ENCODE data around the gene OBI1. TPM values are rescaled to one million over a fixed set of nuclear protein-coding genes. Genes with fewer than 3 reads are reported as not detected.

Gene OBI1
- total and polyA plus RNA-seq, 5 donors: 5.6 to 11.0 (median 9.4) TPM

DNA sequence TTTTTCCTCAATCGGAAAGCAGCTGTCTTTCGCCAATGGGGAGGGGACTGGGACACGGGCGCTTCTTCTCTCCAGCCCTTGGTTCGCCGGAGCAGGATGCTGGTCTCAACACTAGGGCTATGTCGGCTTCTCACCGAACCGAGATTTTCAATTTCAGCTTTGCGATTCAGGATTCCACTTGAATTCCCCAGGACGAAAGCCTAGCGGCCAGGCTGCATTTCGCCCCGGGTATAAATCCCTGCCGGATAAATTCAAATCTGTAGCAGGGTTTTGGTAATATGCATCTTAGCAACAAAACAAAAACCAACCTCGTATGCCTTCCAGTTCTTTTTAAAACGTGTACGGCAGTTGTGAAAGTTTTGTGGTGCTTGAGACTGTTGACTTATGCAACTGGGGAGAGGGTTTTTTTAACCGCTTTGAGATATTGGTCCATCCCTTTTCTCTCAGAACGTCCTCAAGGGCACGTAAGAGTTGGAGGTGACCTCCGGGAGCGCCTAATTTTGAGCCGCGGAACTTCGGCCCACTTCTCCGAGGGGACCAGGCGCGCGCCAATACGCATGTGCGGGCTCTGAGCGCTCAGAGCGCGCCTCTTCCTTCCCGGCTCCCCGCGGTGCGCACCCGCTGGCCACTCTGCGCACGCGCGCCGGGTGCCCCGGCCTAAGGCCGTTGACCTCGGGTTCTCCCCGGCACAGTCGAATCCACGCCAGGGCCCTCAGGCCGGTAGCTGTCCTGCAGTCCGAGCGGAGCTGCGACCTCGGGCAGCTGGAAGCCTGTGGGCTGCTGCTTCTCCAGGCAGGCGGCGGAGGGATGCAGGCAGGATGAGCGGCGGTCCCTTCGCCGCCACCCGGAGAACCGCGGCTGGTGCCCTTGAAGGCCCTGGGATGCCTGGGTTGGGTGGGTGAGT is 63.2 kb downstream of the OBI1 start:
- peak; percentile 36 to 39 for ATAC-seq

DNA sequence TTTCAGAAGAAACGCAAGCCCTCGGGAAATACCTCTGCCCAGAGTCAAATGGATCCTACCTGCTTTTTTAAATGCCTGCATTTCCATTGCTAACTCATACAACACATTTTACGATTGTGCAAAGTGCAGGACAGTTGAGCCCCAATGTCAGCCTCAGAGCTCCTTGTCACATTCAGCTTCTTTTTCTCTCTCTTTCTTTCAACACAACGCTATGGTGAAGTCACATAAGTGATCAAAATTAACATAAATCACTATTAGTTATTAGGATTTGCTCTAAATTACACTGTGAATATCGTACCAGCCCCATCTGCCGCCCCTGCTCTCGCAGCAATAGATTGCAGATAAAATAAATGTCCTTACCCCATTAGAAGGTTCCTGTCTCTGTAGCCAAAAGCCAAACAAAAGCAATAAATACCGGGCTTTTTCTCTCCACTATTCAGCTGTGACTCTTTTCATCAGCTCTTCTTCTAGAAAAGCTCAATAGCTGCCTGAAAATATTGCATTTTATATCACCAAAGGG is 64.4 kb downstream of the OBI1 start:
- peaks cover 12% of the 10 kb centered on the region for H3K27me3 ChIP-seq (ENCODE audit: control insufficient read depth, insufficient read depth)
- peaks cover 3% of the 10 kb centered on the region for H3K4me1 ChIP-seq (ENCODE audit: control insufficient read depth, insufficient read depth, low read length)
- no peak overlapping the region for H3K4me3 ChIP-seq (ENCODE audit: low read length)
- 11% methylated on average over 8 of the region's 8 CpGs for WGBS
- no peak overlapping the region for H3K27ac ChIP-seq (ENCODE audit: low read length)
- H3K9me3 ChIP-seq (ENCODE audit: control insufficient read depth, low read length): no peaks in the 10 kb centered on the region
- no peak for DNase-seq
- intact Hi-C loops (cut with DNase I): no loop called here
- ATAC-seq: no peak

More for the DNA sequence above, 63.2 kb downstream of the OBI1 start:
- peaks cover 3% of the 10 kb centered on the region for H3K4me1 ChIP-seq (ENCODE audit: control insufficient read depth, insufficient read depth, low read length)
- 4% methylated on average over 65 of the region's 65 CpGs for whole genome bisulfite sequencing
- peak in 1 of 3 donors; percentile 56 for DNase-seq
- no peaks in the 10 kb centered on the region for H3K9me3 ChIP-seq (ENCODE audit: control insufficient read depth, low read length)
- H3K4me3 ChIP-seq (ENCODE audit: low read length): peak overlapping the region; percentile 34
- H3K27me3 ChIP-seq (ENCODE audit: control insufficient read depth, insufficient read depth): peaks cover 9% of the 10 kb centered on the region
- H3K27ac ChIP-seq (ENCODE audit: low read length): no peak overlapping the region
- intact Hi-C loops (cut with DNase I): no loop called here

DNA sequence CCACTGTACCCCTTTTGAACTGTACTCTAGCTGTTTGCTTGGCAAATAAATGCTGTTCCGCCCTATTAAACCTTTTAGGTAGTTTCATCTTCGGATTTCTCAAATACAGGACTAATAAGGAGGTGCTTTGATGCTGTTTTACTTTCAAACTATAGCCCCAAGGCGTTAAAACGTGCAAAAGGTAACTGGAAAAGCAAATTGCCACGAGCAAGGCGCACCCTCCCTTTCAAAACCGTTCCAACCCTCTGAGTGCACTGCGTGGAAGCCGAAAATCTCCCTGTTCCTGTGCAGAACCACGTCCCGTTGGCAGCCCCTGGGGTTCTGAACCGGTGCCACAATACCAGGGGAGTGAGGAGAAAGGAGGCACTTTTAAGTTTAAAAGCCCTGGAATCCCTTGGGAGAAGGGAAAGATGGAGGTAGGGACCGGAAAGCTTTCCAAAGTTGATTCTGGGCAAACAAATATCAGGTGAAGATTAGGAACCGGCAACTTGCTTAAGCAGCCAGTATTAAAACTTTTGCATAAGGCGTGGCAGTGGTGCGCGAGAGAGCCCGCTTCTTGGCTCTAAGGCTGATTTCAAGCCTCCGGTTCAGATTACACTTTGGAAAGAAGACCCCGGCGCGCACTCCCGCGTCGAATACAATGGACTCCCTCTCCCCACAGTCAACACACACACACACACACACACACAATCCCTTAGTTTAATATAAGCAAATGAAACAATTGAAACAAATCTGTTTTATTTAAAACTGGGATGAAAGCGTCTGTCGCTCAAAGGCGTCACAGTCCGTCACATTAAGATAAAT is 65.1 kb downstream of the OBI1 start:
- ATAC-seq: no peak
- no peak overlapping the region for H3K27ac ChIP-seq (ENCODE audit: low read length)
- DNase-seq: no peak
- no peak overlapping the region for H3K4me3 ChIP-seq (ENCODE audit: low read length)
- H3K9me3 ChIP-seq (ENCODE audit: control insufficient read depth, low read length): no peaks in the 10 kb centered on the region
- peaks cover 3% of the 10 kb centered on the region for H3K4me1 ChIP-seq (ENCODE audit: control insufficient read depth, insufficient read depth, low read length)
- 8% methylated on average over 29 of the region's 29 CpGs for WGBS
- intact Hi-C loops (cut with DNase I): no loop called here
- peaks cover 10% of the 10 kb centered on the region for H3K27me3 ChIP-seq (ENCODE audit: control insufficient read depth, insufficient read depth)

- DNase-seq: no peak
- no peak overlapping the region for H3K27ac ChIP-seq (ENCODE audit: low read length)
- H3K4me1 ChIP-seq (ENCODE audit: control insufficient read depth, insufficient read depth, low read length): peaks cover 3% of the 10 kb centered on the region
- intact Hi-C loops (cut with DNase I): no loop called here
- H3K27me3 ChIP-seq (ENCODE audit: control insufficient read depth, insufficient read depth): peaks cover 14% of the 10 kb centered on the region
- H3K9me3 ChIP-seq (ENCODE audit: control insufficient read depth, low read length): no peaks in the 10 kb centered on the region
- H3K4me3 ChIP-seq (ENCODE audit: low read length): no peak overlapping the region
- WGBS: 11% methylated on average over 13 of the region's 13 CpGs
- ATAC-seq: no peak
These were observed 65.8 kb downstream of the OBI1 start for GRCh38 chr13:78593129-78593528.

DNA sequence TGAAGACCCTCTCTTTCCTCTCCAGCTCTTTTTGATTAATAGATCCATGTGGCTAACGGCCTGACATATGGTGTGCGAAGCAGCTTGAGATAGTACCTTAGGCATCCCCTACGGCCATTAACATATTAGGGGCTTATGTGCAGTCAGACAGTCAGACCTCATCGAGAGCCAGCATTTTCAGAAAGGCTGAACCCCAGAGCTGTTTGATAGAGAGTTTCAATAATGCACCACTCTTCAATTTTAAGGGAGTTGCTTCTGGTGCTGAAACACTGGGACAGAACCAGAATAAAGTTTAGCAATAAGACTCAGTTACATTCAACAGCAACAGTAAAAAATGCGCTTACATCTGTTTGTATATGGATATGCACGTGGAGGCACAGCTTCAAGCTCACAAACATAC is 66.4 kb downstream of the OBI1 start:
- DNase-seq (no peak), ATAC-seq (no peak)
- intact Hi-C loops (cut with DNase I): no loop called here
- WGBS: 10% methylated on average over 6 of the region's 6 CpGs
- Histone ChIP-seq H3K27ac (ENCODE audit: low read length) (no peak overlapping the region), H3K27me3 (ENCODE audit: control insufficient read depth, insufficient read depth) (peaks cover 16% of the 10 kb centered on the region), H3K4me3 (ENCODE audit: low read length) (no peak overlapping the region), H3K4me1 (ENCODE audit: control insufficient read depth, insufficient read depth, low read length) (peaks cover 3% of the 10 kb centered on the region), H3K9me3 (ENCODE audit: control insufficient read depth, low read length) (no peaks in the 10 kb centered on the region)

DNA sequence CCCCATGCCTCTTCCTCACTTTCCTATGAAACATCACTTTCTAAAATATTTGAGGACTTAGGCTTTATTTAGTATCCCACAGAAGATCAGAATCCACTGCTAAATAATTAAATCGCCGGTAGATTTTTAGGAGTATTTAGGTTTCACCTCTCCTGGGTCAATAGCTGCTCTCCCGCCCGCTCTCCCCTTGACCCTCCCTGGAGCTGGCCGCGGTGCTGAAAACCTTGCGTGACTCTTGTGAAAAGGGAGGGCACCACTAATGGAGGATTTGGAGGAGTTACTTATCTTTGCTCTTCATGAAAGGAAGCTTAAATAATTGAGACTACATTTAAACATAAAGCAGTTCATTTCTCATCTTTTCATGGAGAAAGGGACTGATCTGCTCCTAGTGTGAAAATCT is 69.7 kb downstream of the OBI1 start:
- intact Hi-C loops (cut with DNase I): no loop called here
- peak in 2 of 3 donors; percentile 71 to 74 for DNase-seq
- ATAC-seq: no peak
- H3K9me3 ChIP-seq (ENCODE audit: control insufficient read depth, low read length): no peaks in the 10 kb centered on the region
- H3K27me3 ChIP-seq (ENCODE audit: control insufficient read depth, insufficient read depth): peaks cover 21% of the 10 kb centered on the region
- H3K27ac ChIP-seq (ENCODE audit: low read length): no peak overlapping the region
- H3K4me1 ChIP-seq (ENCODE audit: control insufficient read depth, insufficient read depth, low read length): peaks cover 3% of the 10 kb centered on the region
- 3% methylated on average over 7 of the region's 7 CpGs for WGBS
- H3K4me3 ChIP-seq (ENCODE audit: low read length): no peak overlapping the region

- H3K4me3 ChIP-seq (ENCODE audit: low read length): no peak overlapping the region
- H3K27me3 ChIP-seq (ENCODE audit: control insufficient read depth, insufficient read depth): peaks cover 17% of the 10 kb centered on the region
- 12% methylated on average over 18 of the region's 18 CpGs for WGBS
These were observed 71.6 kb downstream of the OBI1 start for GRCh38 chr13:78587395-78587794.

GRCh38 chr13:78586706-78587105 is 72.2 kb downstream of the OBI1 start:
- Histone ChIP-seq H3K4me3 (ENCODE audit: low read length) (no peak overlapping the region), H3K9me3 (ENCODE audit: control insufficient read depth, low read length) (no peaks in the 10 kb centered on the region), H3K4me1 (ENCODE audit: control insufficient read depth, insufficient read depth, low read length) (peaks cover 3% of the 10 kb centered on the region), H3K27ac (ENCODE audit: low read length) (no peak overlapping the region), H3K27me3 (ENCODE audit: control insufficient read depth, insufficient read depth) (peaks cover 17% of the 10 kb centered on the region)
- no peak for ATAC-seq
- no peak for DNase-seq
- WGBS: 5% methylated on average over 21 of the region's 21 CpGs
- intact Hi-C loops (cut with DNase I): no loop called here

More at GRCh38 chr13:78587395-78587794, 71.6 kb downstream of the OBI1 start:
- Histone ChIP-seq H3K27ac (ENCODE audit: low read length) (no peak overlapping the region), H3K9me3 (ENCODE audit: control insufficient read depth, low read length) (no peaks in the 10 kb centered on the region), H3K4me1 (ENCODE audit: control insufficient read depth, insufficient read depth, low read length) (peaks cover 3% of the 10 kb centered on the region)
- ATAC-seq (no peak), DNase-seq (no peak)
- intact Hi-C loops (cut with DNase I): no loop called here

GRCh38 chr13:78576261-78576660 is 82.7 kb downstream of the OBI1 start:
- DNase-seq: no peak
- no peak for ATAC-seq
- intact Hi-C loops (cut with DNase I): no loop called here
- Histone ChIP-seq H3K27ac (ENCODE audit: low read length) (no peak overlapping the region), H3K9me3 (ENCODE audit: control insufficient read depth, low read length) (no peaks in the 10 kb centered on the region), H3K4me1 (ENCODE audit: control insufficient read depth, insufficient read depth, low read length) (no peaks in the 10 kb centered on the region), H3K27me3 (ENCODE audit: control insufficient read depth, insufficient read depth) (peaks cover 8% of the 10 kb centered on the region), H3K4me3 (ENCODE audit: low read length) (no peak overlapping the region)
- WGBS: 88% methylated on average over 4 of the region's 4 CpGs

DNA sequence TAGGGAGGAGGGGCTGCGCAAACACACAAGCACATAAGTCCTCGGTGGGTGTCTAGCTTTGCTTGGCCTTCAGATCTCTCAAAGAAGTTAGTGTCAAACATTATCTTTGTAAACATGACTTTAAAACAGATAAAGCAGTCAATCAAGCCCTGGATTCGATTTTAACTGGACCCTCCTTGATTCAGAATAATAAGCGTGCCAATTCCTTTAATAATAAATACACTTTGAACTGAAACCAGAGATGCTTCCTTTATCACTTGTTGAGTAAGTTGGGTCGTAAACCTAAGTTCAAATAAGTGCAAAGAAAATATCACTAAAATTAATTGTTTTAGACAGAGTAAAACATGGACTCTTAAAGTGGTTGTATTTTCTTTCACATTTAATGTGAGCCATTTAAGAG is 86.5 kb downstream of the OBI1 start:
- H3K4me1 ChIP-seq (ENCODE audit: control insufficient read depth, insufficient read depth, low read length): no peaks in the 10 kb centered on the region
- H3K27ac ChIP-seq (ENCODE audit: low read length): no peak overlapping the region
- intact Hi-C loops (cut with DNase I): no loop called here
- H3K4me3 ChIP-seq (ENCODE audit: low read length): no peak overlapping the region
- no peaks in the 10 kb centered on the region for H3K9me3 ChIP-seq (ENCODE audit: control insufficient read depth, low read length)
- ATAC-seq (no peak), DNase-seq (no peak)
- no peaks in the 10 kb centered on the region for H3K27me3 ChIP-seq (ENCODE audit: control insufficient read depth, insufficient read depth)
- WGBS: 77% methylated on average over 5 of the region's 5 CpGs

GRCh38 chr13:78569029-78569428 is 89.9 kb downstream of the OBI1 start:
- Histone ChIP-seq H3K4me1 (ENCODE audit: control insufficient read depth, insufficient read depth, low read length) (no peaks in the 10 kb centered on the region), H3K4me3 (ENCODE audit: low read length) (no peak overlapping the region), H3K27ac (ENCODE audit: low read length) (no peak overlapping the region), H3K27me3 (ENCODE audit: control insufficient read depth, insufficient read depth) (no peaks in the 10 kb centered on the region), H3K9me3 (ENCODE audit: control insufficient read depth, low read length) (no peaks in the 10 kb centered on the region)
- no peak for DNase-seq
- intact Hi-C loops (cut with DNase I): no loop called here
- no peak for ATAC-seq
- 93% methylated on average over 1 of the region's 1 CpG for WGBS

Measured in right cardiac atrium (tissue), 5 donors.